Endodermal cell (in vitro differentiated cells): ENCODE results near the gene MAFG. TPM values are rescaled to one million over a fixed set of nuclear protein-coding genes. Genes with fewer than 3 reads are reported as not detected.

Experiments
- DNase-seq: peaks from one replicate; pipeline ENCODE4 v3.0.0-alpha.2; 2017
- H3K27ac ChIP-seq: 2 replicates; pipeline ENCODE4 v1.5.1; 2013; ENCODE audit warnings: mild to moderate bottlenecking, low read depth, low read length, moderate library complexity
- H3K27me3 ChIP-seq: 2 replicates; pipeline ENCODE4 v1.6.1; 2013; ENCODE audit warnings: mild to moderate bottlenecking, low read length, moderate library complexity; ENCODE audit not compliant: insufficient read depth, control insufficient read depth, poor library complexity, severe bottlenecking
- H3K36me3 ChIP-seq: 2 replicates; pipeline ENCODE4 v1.7.0; 2013; ENCODE audit warnings: mild to moderate bottlenecking, low read length, moderate library complexity; ENCODE audit not compliant: control insufficient read depth, insufficient read depth
- H3K4me1 ChIP-seq: one replicate; pipeline ENCODE4 v1.7.0; 2013; ENCODE audit warnings: low read length; ENCODE audit not compliant: control insufficient read depth, insufficient read depth
- H3K4me3 ChIP-seq: 2 replicates; pipeline ENCODE4 v1.5.1; 2013; ENCODE audit warnings: mild to moderate bottlenecking, low read length, moderate library complexity
- H3K9ac ChIP-seq: 2 replicates; pipeline ENCODE4 v1.6.1; 2013; ENCODE audit warnings: mild to moderate bottlenecking, low read length, moderate library complexity; ENCODE audit not compliant: poor library complexity, severe bottlenecking; ENCODE audit errors: extremely low read depth
- H3K9me3 ChIP-seq: 2 replicates; pipeline ENCODE4 v1.6.1; 2013; ENCODE audit warnings: mild to moderate bottlenecking, low read length, moderate library complexity; ENCODE audit not compliant: control insufficient read depth
- H3K27ac Mint-ChIP-seq: 2 replicates; pipeline ENCODE4 v1.8.0; 2020; ENCODE audit warnings: mixed read lengths
- H3K27me3 Mint-ChIP-seq: 2 replicates; pipeline ENCODE4 v1.8.0; 2021; ENCODE audit warnings: mild to moderate bottlenecking, mixed read lengths; ENCODE audit not compliant: insufficient read depth
- H3K36me3 Mint-ChIP-seq: 2 replicates; pipeline ENCODE4 v1.8.0; 2020; ENCODE audit warnings: low read depth, mixed read lengths
- H3K4me1 Mint-ChIP-seq: 2 replicates; pipeline ENCODE4 v1.8.0; 2020; ENCODE audit warnings: mixed read lengths
- H3K4me3 Mint-ChIP-seq: 2 replicates; pipeline ENCODE4 v1.8.0; 2020; ENCODE audit warnings: mild to moderate bottlenecking, moderate library complexity, mixed read lengths
- H3K9me3 Mint-ChIP-seq: 2 replicates; pipeline ENCODE4 v1.8.0; 2020; ENCODE audit warnings: mild to moderate bottlenecking, mixed read lengths
- CTCF ChIP-seq: fragments of 200-600 bp; sonication (generic); conservative IDR thresholded peaks from 2 replicates; pipeline ENCODE4 v1.5.0; 2021; ENCODE audit warnings: antibody characterized with exemption, mild to moderate bottlenecking
- WGBS, 2 experiments: methylation state at CpG; one replicate each; pipeline versions ENCODE4 v1.1.5 to v1.1.7; 2013; ENCODE audit warnings: missing lambda C conversion rate in 2 of 2, mixed read lengths in 1 of 2; ENCODE audit not compliant: insufficient coverage in 1 of 2, insufficient read length in 1 of 2; 5-methylcytosine and 5-hydroxymethylcytosine counted together
- total RNA-seq, 2 donors: library from RNA; stranded (reverse); fragmentation: NEBNext Ultra II Directional in 1 of 2; extraction: Animal tissue kit (Norgen Biotek cat#: 25700) in 1 of 2; gene quantifications; 2 replicates in 1 of 2; 3 replicates in 1 of 2; pipeline ENCODE4 v1.2.1, GENCODE V29; 2021

MAFG gene
- total RNA-seq, 2 donors from 2014 or later = 39.9 to 54.1 TPM

- no peak overlapping the region for H3K4me3 Mint-ChIP-seq
- WGBS, 2 experiments = 94 to 95% methylated on average over 18 to 30 of the region's 32 CpGs
These were observed 14.9 kb downstream of the MAFG start for GRCh38 chr17:81912441-81913309.

DNA sequence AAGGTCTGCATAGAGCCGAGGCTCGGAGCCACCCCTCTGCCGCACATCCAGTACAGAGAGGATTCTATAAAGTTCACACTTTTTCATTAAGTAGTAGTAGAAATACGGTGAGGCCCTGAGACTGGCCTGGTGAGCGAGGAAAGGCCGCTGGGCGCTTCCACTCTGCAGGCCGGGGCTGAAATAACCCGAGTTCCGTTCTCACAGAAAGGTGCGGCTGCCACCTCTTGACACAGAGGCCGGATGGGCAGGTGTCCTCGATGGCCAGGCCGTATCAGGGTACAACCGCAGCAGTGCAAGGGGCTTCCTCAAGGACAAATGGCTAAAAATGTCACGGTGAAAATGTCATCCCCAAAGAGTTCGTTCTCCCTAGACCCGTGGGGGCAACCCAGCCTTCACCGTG lies 15.6 kb downstream of the MAFG start:
- TF ChIP-seq CTCF = no peak
- no peaks in the 10 kb centered on the region for H3K9me3 Mint-ChIP-seq
- Histone ChIP-seq H3K9ac (no peak overlapping the region), H3K27ac (no peak overlapping the region), H3K36me3 (peaks cover 67% of the 10 kb centered on the region), H3K27me3 (no peaks in the 10 kb centered on the region), H3K4me3 (no peak overlapping the region), H3K4me1 (peaks cover 10% of the 10 kb centered on the region), H3K9me3 (no peaks in the 10 kb centered on the region)
- peak overlapping the region; percentile 52 for H3K27ac Mint-ChIP-seq
- WGBS, 2 experiments = 92 to 98% methylated on average over 16 to 19 of the region's 19 CpGs
- H3K4me3 Mint-ChIP-seq = peak overlapping the region; percentile 81
- peaks cover 7% of the 10 kb centered on the region for H3K4me1 Mint-ChIP-seq
- H3K36me3 Mint-ChIP-seq = peaks cover 34% of the 10 kb centered on the region
- DNase-seq = no peak
- H3K27me3 Mint-ChIP-seq = no peaks in the 10 kb centered on the region

More at GRCh38 chr17:81912441-81913309, 14.9 kb downstream of the MAFG start:
- Mint-ChIP-seq H3K27me3 (no peaks in the 10 kb centered on the region), H3K27ac (no peak overlapping the region), H3K36me3 (peaks cover 33% of the 10 kb centered on the region), H3K9me3 (no peaks in the 10 kb centered on the region), H3K4me1 (peaks cover 12% of the 10 kb centered on the region)
- no peak overlapping the region for H3K4me3 ChIP-seq
- H3K27ac ChIP-seq = no peak overlapping the region
- peaks cover 61% of the 10 kb centered on the region for H3K36me3 ChIP-seq
- H3K9me3 ChIP-seq = no peaks in the 10 kb centered on the region
- no peak for TF ChIP-seq CTCF
- H3K27me3 ChIP-seq = no peaks in the 10 kb centered on the region
- H3K9ac ChIP-seq = no peak overlapping the region
- H3K4me1 ChIP-seq = peaks cover 10% of the 10 kb centered on the region
- DNase-seq = no peak

DNA sequence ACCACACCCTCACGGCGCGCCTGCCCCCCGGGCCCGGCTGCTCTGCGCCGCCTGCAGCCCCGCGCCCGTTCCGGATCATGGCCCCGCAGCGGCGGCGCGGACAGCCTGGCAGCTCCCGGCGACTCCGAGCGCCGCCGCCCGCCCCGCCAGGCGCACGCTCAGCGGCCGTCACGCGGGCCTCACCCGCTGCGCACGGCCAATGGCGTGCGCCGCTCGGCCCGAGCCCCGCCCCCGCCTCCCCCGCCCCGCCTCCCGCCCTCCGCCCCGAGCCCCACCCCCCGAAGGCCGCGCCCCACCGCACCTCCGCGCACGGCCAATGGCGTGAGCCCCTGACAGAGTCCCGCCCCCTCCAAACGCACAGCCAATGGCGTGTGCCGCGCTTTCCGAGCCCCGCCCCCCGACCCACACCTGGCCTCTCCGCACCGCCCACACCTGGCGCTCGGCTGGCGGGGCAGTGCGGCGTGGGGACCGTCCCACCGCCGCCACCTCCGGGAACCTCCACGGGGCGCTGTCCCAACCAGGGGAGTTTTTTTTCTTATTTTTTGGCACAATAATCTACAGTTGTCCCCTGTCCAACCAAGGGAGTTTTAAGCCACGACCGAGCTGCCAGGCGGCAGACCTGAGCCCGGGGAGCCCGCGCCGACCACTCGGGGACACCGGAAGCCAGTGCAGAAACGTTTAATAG lies 16.1 kb downstream of the MAFG start, which contains the start of gene PCYT2:
TSS of gene PCYT2 (minus strand) at position 123 of the 685 bp plus-strand sequence. CDS start at position 79, 44 bp downstream.
- H3K4me1 Mint-ChIP-seq = peaks cover 4% of the 10 kb centered on the region
- H3K9me3 Mint-ChIP-seq = no peaks in the 10 kb centered on the region
- Histone ChIP-seq H3K27me3 (no peaks in the 10 kb centered on the region), H3K4me1 (peaks cover 8% of the 10 kb centered on the region), H3K9ac (peak within 1 kb of the TSS; percentile 43), H3K4me3 (peak within 1 kb of the TSS; percentile 88), H3K36me3 (peaks cover 71% of the 10 kb centered on the region), H3K27ac (peak within 1 kb of the TSS; percentile 16), H3K9me3 (no peaks in the 10 kb centered on the region)
- peak; percentile 47 for TF ChIP-seq CTCF
- H3K27me3 Mint-ChIP-seq = no peaks in the 10 kb centered on the region
- H3K4me3 Mint-ChIP-seq = peak within 1 kb of the TSS; percentile 81
- DNase-seq = peak; percentile 99
- WGBS, 2 experiments = 11 to 72% methylated on average over 10 to 69 of the region's 84 CpGs
- H3K27ac Mint-ChIP-seq = peak within 1 kb of the TSS; percentile 95
- H3K36me3 Mint-ChIP-seq = peaks cover 35% of the 10 kb centered on the region
